WTC11 (cell line): Measurements from ENCODE around the gene ZBTB20.

ENCODE experiments used
- CREB1 ChIP-seq: sonication (generic); formaldehyde crosslinking; IDR thresholded peaks from 2 replicates; pipeline ENCODE4 v1.8.0; 2023; ENCODE audit warnings: mild to moderate bottlenecking, missing genetic modification reagents
- NR2C2 ChIP-seq: sonication (generic); formaldehyde crosslinking; IDR thresholded peaks from 2 replicates; pipeline ENCODE4 v1.8.0; 2022; ENCODE audit warnings: mild to moderate bottlenecking, missing genetic modification reagents
- RELA ChIP-seq: sonication (generic); formaldehyde crosslinking; IDR thresholded peaks from 2 replicates; pipeline ENCODE4 v1.8.1; 2022; ENCODE audit warnings: missing genetic modification reagents, mild to moderate bottlenecking, borderline replicate concordance
- TEAD4 ChIP-seq: sonication (generic); formaldehyde crosslinking; IDR thresholded peaks from 2 replicates; pipeline ENCODE4 v1.8.0; 2022; ENCODE audit warnings: mild to moderate bottlenecking, missing genetic modification reagents
- TF ChIP-seq, protein P1 (sequence below): fragments of 200-600 bp; IDR thresholded peaks from 2 replicates; pipeline ENCODE4 v1.8.0; 2022; ENCODE audit warnings: antibody characterized with exemption
- TF ChIP-seq, protein P2 (sequence below): sonication (generic); formaldehyde crosslinking; IDR thresholded peaks from 2 replicates; pipeline ENCODE4 v1.8.0; 2022; ENCODE audit warnings: mild to moderate bottlenecking, missing genetic modification reagents

DNA sequence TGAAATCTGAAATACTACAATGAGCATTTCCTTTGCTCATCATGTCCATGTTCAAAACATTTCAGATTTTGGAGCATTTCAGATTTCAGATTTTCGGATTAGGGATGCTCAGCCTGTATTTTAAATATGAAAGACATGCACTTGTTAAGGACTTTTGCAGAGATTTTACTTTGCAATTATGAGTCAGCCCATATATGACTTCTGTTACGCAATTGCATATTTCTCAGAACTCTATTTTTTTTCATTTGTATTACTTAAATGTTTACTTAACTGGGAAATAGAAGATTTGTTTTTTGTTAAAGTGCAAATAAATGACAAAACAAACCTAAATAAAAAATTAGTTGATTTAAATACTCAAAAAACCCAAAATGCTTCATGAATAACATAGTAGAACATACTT lies 376.2 kb downstream of the ZBTB20 start:
- no peak for TF ChIP-seq NR2C2
- TF ChIP-seq, protein P1, sequence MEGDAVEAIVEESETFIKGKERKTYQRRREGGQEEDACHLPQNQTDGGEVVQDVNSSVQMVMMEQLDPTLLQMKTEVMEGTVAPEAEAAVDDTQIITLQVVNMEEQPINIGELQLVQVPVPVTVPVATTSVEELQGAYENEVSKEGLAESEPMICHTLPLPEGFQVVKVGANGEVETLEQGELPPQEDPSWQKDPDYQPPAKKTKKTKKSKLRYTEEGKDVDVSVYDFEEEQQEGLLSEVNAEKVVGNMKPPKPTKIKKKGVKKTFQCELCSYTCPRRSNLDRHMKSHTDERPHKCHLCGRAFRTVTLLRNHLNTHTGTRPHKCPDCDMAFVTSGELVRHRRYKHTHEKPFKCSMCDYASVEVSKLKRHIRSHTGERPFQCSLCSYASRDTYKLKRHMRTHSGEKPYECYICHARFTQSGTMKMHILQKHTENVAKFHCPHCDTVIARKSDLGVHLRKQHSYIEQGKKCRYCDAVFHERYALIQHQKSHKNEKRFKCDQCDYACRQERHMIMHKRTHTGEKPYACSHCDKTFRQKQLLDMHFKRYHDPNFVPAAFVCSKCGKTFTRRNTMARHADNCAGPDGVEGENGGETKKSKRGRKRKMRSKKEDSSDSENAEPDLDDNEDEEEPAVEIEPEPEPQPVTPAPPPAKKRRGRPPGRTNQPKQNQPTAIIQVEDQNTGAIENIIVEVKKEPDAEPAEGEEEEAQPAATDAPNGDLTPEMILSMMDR = no peak
- TF ChIP-seq TEAD4 (CRISPR knock-in tag) = no peak
- TF ChIP-seq RELA = no peak
- TF ChIP-seq, protein P2, sequence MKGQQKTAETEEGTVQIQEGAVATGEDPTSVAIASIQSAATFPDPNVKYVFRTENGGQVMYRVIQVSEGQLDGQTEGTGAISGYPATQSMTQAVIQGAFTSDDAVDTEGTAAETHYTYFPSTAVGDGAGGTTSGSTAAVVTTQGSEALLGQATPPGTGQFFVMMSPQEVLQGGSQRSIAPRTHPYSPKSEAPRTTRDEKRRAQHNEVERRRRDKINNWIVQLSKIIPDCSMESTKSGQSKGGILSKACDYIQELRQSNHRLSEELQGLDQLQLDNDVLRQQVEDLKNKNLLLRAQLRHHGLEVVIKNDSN (CRISPR knock-in tag) = no peak
- TF ChIP-seq CREB1 = no peak
